ENCODE measurements around the gene FANCC.

GRCh38 chr9:95087659-95088242, 229.8 kb downstream of the FANCC start:
- 0 out of 2 replicates have a peak, but pooled peaks have one; percentile 5 for TF ChIP-seq CTCF (conservative IDR thresholded peaks at IDR 0.05; ENCODE audit: low read depth, low read length)
- no peak for TF ChIP-seq SMC3 (IDR thresholded peaks at IDR 0.05; ENCODE audit: low read depth, low read length)
- TF ChIP-seq POLR2A (IDR thresholded peaks at IDR 0.05; ENCODE audit: low read depth, low read length): no peak
- no peak for TF ChIP-seq RAD21 (IDR thresholded peaks at IDR 0.05; ENCODE audit: low read length)

Measured in IMR-90 (cell line).